Loucy (cell line): Measurements from ENCODE around the gene FOXQ1.

Experiments used
- CTCF ChIP-seq: fragments of 200-600 bp; sonication (generic); conservative IDR thresholded peaks from 2 replicates; pipeline ENCODE4 v1.5.1; 2014; ENCODE audit warnings: mild to moderate bottlenecking, antibody characterized with exemption, low read length
- EZH2phosphoT487 ChIP-seq: fragments of 200-600 bp; IDR thresholded peaks from 2 replicates; pipeline ENCODE4 v1.6.1; 2018; ENCODE audit warnings: antibody characterized with exemption, mild to moderate bottlenecking, moderate library complexity, borderline replicate concordance

- no peak for TF ChIP-seq CTCF
- TF ChIP-seq EZH2phosphoT487, result no peak
Measured at GRCh38 chr6:1318036-1318435, 6.1 kb downstream of the FOXQ1 start.
